T-cell (primary cell): ENCODE data around the gene SORL1. TPM values are rescaled to one million over a fixed set of nuclear protein-coding genes. Genes with fewer than 3 reads are reported as not detected.

Experiments
- ATAC-seq, 4 experiments: fragments of 200-7000 bp in 3 of 4; fragments of 150-1000 bp in 1 of 4; cut with Tn5 transposase; replicated peaks in 1 of 4; 1 replicate in 3 of 4; 2 replicates in 1 of 4; pipeline ENCODE4 v1.10.0; 2021; ENCODE audit warnings: moderate library complexity in 3 of 4, mild to moderate bottlenecking in 2 of 4, moderate number of reproducible peaks in 1 of 4
- CTCF ChIA-PET, 2 donors: fragments of 300-600 bp; sonication (Branson Sonifier 250); formaldehyde crosslinking; loops; one replicate each; lab custom pipeline; 2022; ENCODE audit warnings: antibody characterized with exemption in 2 of 2; lab: Charles Lee
- POLR2A ChIA-PET, 2 donors: fragments of 300-600 bp; sonication (Branson Sonifier 250); formaldehyde crosslinking; loops; one replicate each; lab custom pipeline; 2022; ENCODE audit warnings: antibody characterized with exemption in 2 of 2; lab: Charles Lee
- DNase-seq, 35 experiments: peaks; one replicate each; pipeline versions ENCODE4 v3.0.0 to v3.0.0-alpha.2; 2013 to 2023
- H3K27ac ChIP-seq: one replicate; pipeline ENCODE4 v1.5.1; 2013; ENCODE audit warnings: low read length
- H3K27me3 ChIP-seq, 2 experiments: replicated peaks in 1 of 2; 1 replicate in 1 of 2; 2 replicates in 1 of 2; pipeline versions ENCODE4 v1.6.1 to v1.7.0; 2013; ENCODE audit warnings: low read length in 1 of 2, mixed read lengths in 1 of 2; ENCODE audit not compliant: control insufficient read depth in 2 of 2, insufficient read depth in 2 of 2; ENCODE audit errors: extremely low read depth in 1 of 2
- H3K36me3 ChIP-seq, 2 donors: 1 replicate in 1 of 2; 2 replicates in 1 of 2; pipeline versions ENCODE4 v1.6.1 to v1.7.0; 2013; ENCODE audit warnings: low read length in 1 of 2; ENCODE audit not compliant: control insufficient read depth in 2 of 2, insufficient read depth in 1 of 2; ENCODE audit errors: extremely low read depth in 1 of 2
- H3K4me1 ChIP-seq, 2 experiments: 1 replicate in 1 of 2; 2 replicates in 1 of 2; pipeline versions ENCODE4 v1.6.1 to v1.7.0; 2013; ENCODE audit warnings: low read length in 2 of 2, mixed read lengths in 1 of 2; ENCODE audit not compliant: insufficient read depth in 2 of 2, control insufficient read depth in 1 of 2; ENCODE audit errors: extremely low read depth in 1 of 2
- H3K4me3 ChIP-seq, 2 donors: 1 replicate in 1 of 2; 2 replicates in 1 of 2; pipeline versions ENCODE4 v1.5.1 to v1.7.0; 2013; ENCODE audit warnings: mild to moderate bottlenecking in 2 of 2, low read length in 1 of 2, moderate library complexity in 1 of 2; ENCODE audit not compliant: control insufficient read depth in 1 of 2; ENCODE audit errors: extremely low read depth in 1 of 2
- H3K9me3 ChIP-seq: 2 replicates; pipeline ENCODE4 v1.7.0; 2013
- H3K27ac Mint-ChIP-seq, 2 donors: one replicate each; pipeline ENCODE4 v1.8.0; 2020 to 2021; ENCODE audit warnings: mild to moderate bottlenecking in 2 of 2, mixed read lengths in 2 of 2
- H3K27me3 Mint-ChIP-seq, 2 donors: one replicate each; pipeline ENCODE4 v1.8.0; 2021 to 2022; ENCODE audit warnings: mixed read lengths in 2 of 2
- H3K36me3 Mint-ChIP-seq: one replicate; pipeline ENCODE4 v1.8.0; 2021; ENCODE audit warnings: mixed read lengths
- H3K4me1 Mint-ChIP-seq, 3 donors: one replicate each; pipeline ENCODE4 v1.8.0; 2020 to 2022; ENCODE audit warnings: mixed read lengths in 3 of 3, mild to moderate bottlenecking in 1 of 3
- H3K4me3 Mint-ChIP-seq, 3 donors: one replicate each; pipeline ENCODE4 v1.8.0; 2020 to 2022; ENCODE audit warnings: mild to moderate bottlenecking in 3 of 3, mixed read lengths in 3 of 3, moderate library complexity in 3 of 3
- H3K9me3 Mint-ChIP-seq, 3 donors: one replicate each; pipeline ENCODE4 v1.8.0; 2020 to 2022; ENCODE audit warnings: mixed read lengths in 3 of 3
- WGBS: methylation state at CpG from one replicate; pipeline ENCODE4 v1.1.5; 2013; ENCODE audit warnings: missing lambda C conversion rate; ENCODE audit not compliant: insufficient coverage; 5-methylcytosine and 5-hydroxymethylcytosine counted together
- total RNA-seq, 35 experiments: library from RNA in 6 of 35; stranded (reverse) in 6 of 35; fragments of 120-200 nt in 1 of 35; gene quantifications; one replicate each; pipeline versions ENCODE4 v1.2.1 to v1.2.4 and lab custom pipeline; 2013 to 2026

SORL1 gene
- total RNA-seq, 5 donors from 2014 or later (not counting 1 experiment from before 2014, with no cell fraction given), result 361 to 422 (median 392) TPM

DNA sequence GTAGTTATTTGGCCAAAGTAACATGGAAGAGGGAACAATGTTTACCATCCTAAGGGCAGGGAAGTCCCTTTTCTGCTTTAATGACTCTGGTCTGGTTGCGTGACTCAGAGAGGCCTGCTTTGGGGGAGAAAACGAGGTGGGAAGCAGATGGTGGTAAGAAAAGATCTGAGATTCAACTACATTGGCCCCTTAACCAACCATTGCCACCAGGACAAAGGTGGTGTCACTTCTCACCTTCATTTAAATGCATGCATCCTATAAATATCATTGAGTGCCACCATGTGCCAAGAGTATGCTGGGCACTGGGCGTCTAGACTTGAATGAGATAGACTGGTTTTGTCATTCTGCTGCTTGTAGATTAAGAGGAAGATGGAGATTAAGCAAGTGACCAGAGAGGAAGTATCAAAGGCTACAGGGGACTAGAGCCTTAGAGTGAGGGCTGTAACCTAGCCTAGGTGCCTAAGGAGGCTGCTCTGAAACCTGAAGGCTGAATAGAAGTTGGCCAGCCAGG is 3.6 kb upstream of the SORL1 start:
- POLR2A ChIA-PET, result interaction anchor here in 1 of 2 donors (0.9 kb wide), 1 partner anchor 35 kb away, joined by 5 read pairs; no protein-coding TSS in a partner anchor

DNA sequence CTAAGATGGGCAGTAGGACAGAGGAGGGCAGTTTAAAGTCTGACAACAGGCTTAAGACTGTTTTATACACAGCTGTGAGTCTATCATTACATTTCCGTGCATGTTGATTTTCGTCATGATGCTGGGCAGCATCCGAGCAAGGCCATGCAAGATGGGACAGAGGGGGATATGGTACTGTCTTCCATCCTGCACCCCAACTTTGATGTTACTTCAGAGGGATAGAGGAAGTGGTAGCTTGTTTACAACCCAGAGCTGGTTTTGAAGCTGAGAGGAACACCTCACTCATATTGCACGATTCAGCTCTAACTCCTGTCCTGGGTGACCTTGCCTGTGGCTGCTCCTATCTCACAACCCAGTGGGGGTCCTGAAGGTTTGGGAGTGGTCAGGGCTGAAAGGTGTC is 3.0 kb upstream of the SORL1 start:
- H3K36me3 ChIP-seq, result peaks cover 0 to 7% of the 10 kb centered on the region in 2 donors
- H3K9me3 ChIP-seq, result no peaks in the 10 kb centered on the region
- Mint-ChIP-seq H3K36me3 (peaks cover 52% of the 10 kb centered on the region), H3K27ac (peak overlapping the region; percentile 93 to 96), H3K9me3 (no peaks in the 10 kb centered on the region), H3K4me1 (peaks cover 74 to 86% (median 85%) of the 10 kb centered on the region in 3 donors), H3K4me3 (peak overlapping the region; percentile 67 to 98 (median 97)), H3K27me3 (no peaks in the 10 kb centered on the region)
- peak in 25 of 35 experiments; percentile 24 to 74 (median 47) for DNase-seq
- peak overlapping the region in 1 of 2 donors; percentile 25 for H3K4me3 ChIP-seq
- POLR2A ChIA-PET, result interaction anchor here (0.6 to 1.0 kb wide), 3 partner anchors 12 to 34 kb away, joined by 3 to 6 read pairs (median 5); no protein-coding TSS in a partner anchor
- H3K4me1 ChIP-seq, result peaks cover 51 to 76% of the 10 kb centered on the region in 2 experiments
- peak; percentile 45 to 54 (median 50) for ATAC-seq
- 12% methylated on average over 3 of the region's 4 CpGs for WGBS
- CTCF ChIA-PET, result interaction anchor here (0.9 to 1.8 kb wide), 4 partner anchors 17 to 155 kb away, joined by 3 to 5 read pairs (median 3); no protein-coding TSS in a partner anchor
- no peaks in the 10 kb centered on the region for H3K27me3 ChIP-seq
- H3K27ac ChIP-seq, result peak overlapping the region; percentile 83

More for the DNA sequence above, 3.6 kb upstream of the SORL1 start:
- Mint-ChIP-seq H3K36me3 (peaks cover 56% of the 10 kb centered on the region), H3K9me3 (no peaks in the 10 kb centered on the region), H3K4me3 (peak overlapping the region in 2 of 3 donors; percentile 97 to 98), H3K27me3 (no peaks in the 10 kb centered on the region), H3K4me1 (peaks cover 77 to 86% (median 84%) of the 10 kb centered on the region in 3 donors), H3K27ac (peak overlapping the region; percentile 93 to 96)
- CTCF ChIA-PET, result interaction anchor here in 1 of 2 donors (1.3 to 1.8 kb wide), 2 partner anchors 18 to 155 kb away, joined by 3 to 5 read pairs; no protein-coding TSS in a partner anchor
- 50% methylated on average over 1 of the region's 3 CpGs for WGBS
- Histone ChIP-seq H3K27me3 (no peaks in the 10 kb centered on the region), H3K4me3 (no peak overlapping the region), H3K4me1 (peaks cover 46 to 69% of the 10 kb centered on the region in 2 experiments), H3K27ac (peak overlapping the region; percentile 83), H3K9me3 (no peaks in the 10 kb centered on the region), H3K36me3 (peaks cover 0 to 8% of the 10 kb centered on the region in 2 donors)
- DNase-seq (no peak), ATAC-seq (no peak)

GRCh38 chr11:121449626-121450025 is 2.5 kb upstream of the SORL1 start:
- ATAC-seq (peak in 3 of 4 experiments; percentile 11 to 25 (median 15)), DNase-seq (peak in 1 of 35 experiments; percentile 26)
- H3K9me3 Mint-ChIP-seq, result no peaks in the 10 kb centered on the region
- Histone ChIP-seq H3K27ac (peak overlapping the region; percentile 83), H3K4me1 (peaks cover 49 to 77% of the 10 kb centered on the region in 2 experiments), H3K36me3 (peaks cover 0 to 7% of the 10 kb centered on the region in 2 donors), H3K9me3 (no peaks in the 10 kb centered on the region), H3K4me3 (no peak overlapping the region), H3K27me3 (no peaks in the 10 kb centered on the region)
- H3K36me3 Mint-ChIP-seq, result peaks cover 53% of the 10 kb centered on the region
- H3K4me3 Mint-ChIP-seq, result peak overlapping the region; percentile 67 to 98 (median 97)
- peak overlapping the region; percentile 93 to 96 for H3K27ac Mint-ChIP-seq
- no CpG with 5 or more reads among the region's 2 CpGs for WGBS
- H3K4me1 Mint-ChIP-seq, result peaks cover 74 to 86% (median 85%) of the 10 kb centered on the region in 3 donors
- ChIA-PET POLR2A (interaction anchor here (0.6 to 1.3 kb wide), 5 partner anchors 12 to 34 kb away, joined by 3 to 6 read pairs (median 3); no protein-coding TSS in a partner anchor), CTCF (interaction anchor here (0.6 to 2.4 kb wide), 8 partner anchors 17 to 156 kb away, joined by 3 to 8 read pairs (median 4); no protein-coding TSS in a partner anchor)
- H3K27me3 Mint-ChIP-seq, result no peaks in the 10 kb centered on the region

GRCh38 chr11:121450401-121450800 is 1.7 kb upstream of the SORL1 start:
- Histone ChIP-seq H3K27ac (peak overlapping the region; percentile 83), H3K9me3 (no peaks in the 10 kb centered on the region), H3K4me3 (peak overlapping the region; percentile 58 to 88), H3K36me3 (peaks cover 0 to 7% of the 10 kb centered on the region in 2 donors), H3K27me3 (no peaks in the 10 kb centered on the region), H3K4me1 (peaks cover 47 to 78% of the 10 kb centered on the region in 2 experiments)
- POLR2A ChIA-PET, result interaction anchor here (0.7 to 1.4 kb wide), 7 partner anchors 15 to 158 kb away, joined by 3 to 8 read pairs (median 4); partner anchors contain the start of gene SC5D (in 1 of the 2)
- Mint-ChIP-seq H3K36me3 (peaks cover 53% of the 10 kb centered on the region), H3K27ac (peak overlapping the region; percentile 93 to 96), H3K4me1 (peaks cover 74 to 86% (median 85%) of the 10 kb centered on the region in 3 donors), H3K27me3 (no peaks in the 10 kb centered on the region), H3K9me3 (no peaks in the 10 kb centered on the region), H3K4me3 (peak overlapping the region; percentile 97 to 99 (median 98))
- no CpG with 5 or more reads among the region's 1 CpG for WGBS
- ATAC-seq (peak in 2 of 4 experiments; percentile 4 to 5), DNase-seq (peak in 9 of 35 experiments; percentile 26 to 67 (median 38))
- CTCF ChIA-PET, result interaction anchor here (0.6 to 2.4 kb wide), 9 partner anchors 16 to 131 kb away, joined by 3 to 8 read pairs (median 4); no protein-coding TSS in a partner anchor

DNA sequence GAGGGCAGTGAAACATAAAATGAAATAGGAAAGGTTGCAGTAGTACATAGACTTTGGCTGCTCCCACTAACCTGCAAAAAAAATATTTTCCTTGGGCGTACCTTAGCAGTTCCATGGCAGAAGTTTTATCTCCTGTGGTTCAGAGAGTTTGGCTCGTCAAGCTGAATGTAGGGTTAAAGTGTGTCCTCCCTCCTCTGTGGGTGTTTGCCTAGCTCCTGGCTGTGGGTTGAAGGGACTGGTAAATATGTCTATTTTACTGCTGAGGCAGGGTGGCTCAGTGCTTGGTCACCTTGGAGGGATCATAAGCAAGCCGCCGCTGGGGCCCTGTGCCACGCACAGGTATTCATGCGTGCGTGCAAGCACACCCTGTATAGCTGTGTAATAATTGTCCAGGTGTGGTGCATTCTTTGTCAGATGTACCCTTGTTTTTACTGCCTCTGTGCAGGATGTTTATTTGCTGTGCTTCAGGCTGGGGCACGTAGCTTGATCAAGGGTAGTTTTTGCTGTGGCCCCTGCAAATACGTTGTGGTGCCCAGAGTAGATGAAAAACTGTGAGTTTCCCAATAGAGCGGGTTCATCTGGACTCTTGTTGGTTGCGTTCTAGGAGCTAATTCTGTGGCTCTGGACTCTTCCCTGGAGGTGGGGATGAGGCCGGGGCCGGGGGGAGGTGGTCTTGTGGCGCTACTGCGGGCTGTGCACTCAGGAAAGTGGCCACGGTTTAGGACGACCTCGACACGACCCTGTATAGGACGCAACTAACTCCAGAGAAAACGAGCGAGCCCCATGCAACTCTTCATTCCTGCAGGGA is 732 bp upstream of the SORL1 start:
- Histone ChIP-seq H3K27ac (peak overlapping the region; percentile 83), H3K27me3 (no peaks in the 10 kb centered on the region), H3K4me3 (peak overlapping the region; percentile 71 to 88), H3K4me1 (peaks cover 46 to 78% of the 10 kb centered on the region in 2 experiments), H3K9me3 (no peaks in the 10 kb centered on the region), H3K36me3 (peaks cover 0 to 10% of the 10 kb centered on the region in 2 donors)
- peak in 32 of 35 experiments; percentile 24 to 84 (median 54) for DNase-seq
- ChIA-PET POLR2A (interaction anchor here (0.9 to 1.4 kb wide), 11 partner anchors 13 to 159 kb away, joined by 3 to 7 read pairs (median 4); partner anchors contain the start of gene SC5D (in 1 of the 2)), CTCF (interaction anchor here (0.5 to 2.4 kb wide), 10 partner anchors 15 to 129 kb away, joined by 3 to 8 read pairs (median 4); no protein-coding TSS in a partner anchor)
- peaks cover 74 to 86% (median 85%) of the 10 kb centered on the region in 3 donors for H3K4me1 Mint-ChIP-seq
- H3K27ac Mint-ChIP-seq, result peak overlapping the region; percentile 93 to 96
- peaks cover 50% of the 10 kb centered on the region for H3K36me3 Mint-ChIP-seq
- ATAC-seq, result peak; percentile 31 to 41 (median 36)
- 12% methylated on average over 22 of the region's 22 CpGs for WGBS
- H3K9me3 Mint-ChIP-seq, result no peaks in the 10 kb centered on the region
- H3K4me3 Mint-ChIP-seq, result peak overlapping the region; percentile 97 to 99 (median 98)
- no peaks in the 10 kb centered on the region for H3K27me3 Mint-ChIP-seq
